ENCODE data around the gene KDM7A.

GRCh38 chr7:140153666-140154161 lies 23.1 kb downstream of the KDM7A start:
- TF ChIP-seq, protein P1, sequence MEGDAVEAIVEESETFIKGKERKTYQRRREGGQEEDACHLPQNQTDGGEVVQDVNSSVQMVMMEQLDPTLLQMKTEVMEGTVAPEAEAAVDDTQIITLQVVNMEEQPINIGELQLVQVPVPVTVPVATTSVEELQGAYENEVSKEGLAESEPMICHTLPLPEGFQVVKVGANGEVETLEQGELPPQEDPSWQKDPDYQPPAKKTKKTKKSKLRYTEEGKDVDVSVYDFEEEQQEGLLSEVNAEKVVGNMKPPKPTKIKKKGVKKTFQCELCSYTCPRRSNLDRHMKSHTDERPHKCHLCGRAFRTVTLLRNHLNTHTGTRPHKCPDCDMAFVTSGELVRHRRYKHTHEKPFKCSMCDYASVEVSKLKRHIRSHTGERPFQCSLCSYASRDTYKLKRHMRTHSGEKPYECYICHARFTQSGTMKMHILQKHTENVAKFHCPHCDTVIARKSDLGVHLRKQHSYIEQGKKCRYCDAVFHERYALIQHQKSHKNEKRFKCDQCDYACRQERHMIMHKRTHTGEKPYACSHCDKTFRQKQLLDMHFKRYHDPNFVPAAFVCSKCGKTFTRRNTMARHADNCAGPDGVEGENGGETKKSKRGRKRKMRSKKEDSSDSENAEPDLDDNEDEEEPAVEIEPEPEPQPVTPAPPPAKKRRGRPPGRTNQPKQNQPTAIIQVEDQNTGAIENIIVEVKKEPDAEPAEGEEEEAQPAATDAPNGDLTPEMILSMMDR (IDR thresholded peaks at IDR 0.05; ENCODE audit: insufficient read depth, low read length), result no peak
- TF ChIP-seq POLR2AphosphoS5 (IDR thresholded peaks at IDR 0.05; ENCODE audit: low read depth) (no peak), GABPA (IDR thresholded peaks at IDR 0.05; ENCODE audit: low read depth) (no peak), SPI1 (IDR thresholded peaks at IDR 0.05; ENCODE audit: borderline replicate concordance, low read depth) (no peak)
- TF ChIP-seq, protein P2, sequence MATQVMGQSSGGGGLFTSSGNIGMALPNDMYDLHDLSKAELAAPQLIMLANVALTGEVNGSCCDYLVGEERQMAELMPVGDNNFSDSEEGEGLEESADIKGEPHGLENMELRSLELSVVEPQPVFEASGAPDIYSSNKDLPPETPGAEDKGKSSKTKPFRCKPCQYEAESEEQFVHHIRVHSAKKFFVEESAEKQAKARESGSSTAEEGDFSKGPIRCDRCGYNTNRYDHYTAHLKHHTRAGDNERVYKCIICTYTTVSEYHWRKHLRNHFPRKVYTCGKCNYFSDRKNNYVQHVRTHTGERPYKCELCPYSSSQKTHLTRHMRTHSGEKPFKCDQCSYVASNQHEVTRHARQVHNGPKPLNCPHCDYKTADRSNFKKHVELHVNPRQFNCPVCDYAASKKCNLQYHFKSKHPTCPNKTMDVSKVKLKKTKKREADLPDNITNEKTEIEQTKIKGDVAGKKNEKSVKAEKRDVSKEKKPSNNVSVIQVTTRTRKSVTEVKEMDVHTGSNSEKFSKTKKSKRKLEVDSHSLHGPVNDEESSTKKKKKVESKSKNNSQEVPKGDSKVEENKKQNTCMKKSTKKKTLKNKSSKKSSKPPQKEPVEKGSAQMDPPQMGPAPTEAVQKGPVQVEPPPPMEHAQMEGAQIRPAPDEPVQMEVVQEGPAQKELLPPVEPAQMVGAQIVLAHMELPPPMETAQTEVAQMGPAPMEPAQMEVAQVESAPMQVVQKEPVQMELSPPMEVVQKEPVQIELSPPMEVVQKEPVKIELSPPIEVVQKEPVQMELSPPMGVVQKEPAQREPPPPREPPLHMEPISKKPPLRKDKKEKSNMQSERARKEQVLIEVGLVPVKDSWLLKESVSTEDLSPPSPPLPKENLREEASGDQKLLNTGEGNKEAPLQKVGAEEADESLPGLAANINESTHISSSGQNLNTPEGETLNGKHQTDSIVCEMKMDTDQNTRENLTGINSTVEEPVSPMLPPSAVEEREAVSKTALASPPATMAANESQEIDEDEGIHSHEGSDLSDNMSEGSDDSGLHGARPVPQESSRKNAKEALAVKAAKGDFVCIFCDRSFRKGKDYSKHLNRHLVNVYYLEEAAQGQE (IDR thresholded peaks at IDR 0.05; ENCODE audit: insufficient replicate concordance, low read depth), result no peak
